ENCODE results near the gene EFR3B.

DNA sequence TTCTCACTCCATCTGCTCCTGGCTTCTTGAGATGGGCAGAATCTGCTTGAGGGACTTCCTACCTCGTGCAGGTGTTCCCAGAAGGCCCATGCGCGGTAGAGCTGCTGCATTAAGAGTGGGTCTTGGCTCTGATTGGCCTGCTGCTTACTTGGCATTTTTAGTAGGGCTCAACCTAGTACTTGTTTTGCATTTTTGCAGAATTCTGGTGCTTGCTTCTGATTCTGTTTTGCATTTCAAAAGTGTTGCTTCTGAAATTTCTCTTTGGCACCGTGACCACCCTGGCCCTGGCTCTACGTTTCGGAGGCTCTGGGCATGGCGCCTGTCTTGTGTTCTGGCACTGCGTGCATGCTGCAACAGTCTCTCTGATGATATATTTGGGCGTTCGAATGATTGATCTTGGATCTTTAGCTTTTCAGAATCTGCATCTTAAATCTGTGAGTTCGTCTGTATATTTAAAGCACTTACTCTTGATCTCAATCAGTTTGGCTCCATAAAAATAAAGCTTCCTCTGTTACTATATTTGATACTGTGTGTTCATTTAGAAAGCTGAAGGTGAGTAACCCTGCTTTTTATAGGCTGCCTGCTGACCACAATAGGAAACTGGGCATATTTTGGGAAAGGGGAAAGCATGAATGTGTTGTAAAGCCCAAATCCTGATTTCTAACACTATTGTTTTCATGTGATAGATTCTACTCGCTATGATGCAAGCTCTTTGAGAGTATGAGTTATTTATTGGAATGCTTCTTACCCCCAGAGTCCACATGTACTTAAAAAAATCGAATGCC lies 22.2 kb downstream of the EFR3B start:
- TF ChIP-seq, protein P1, sequence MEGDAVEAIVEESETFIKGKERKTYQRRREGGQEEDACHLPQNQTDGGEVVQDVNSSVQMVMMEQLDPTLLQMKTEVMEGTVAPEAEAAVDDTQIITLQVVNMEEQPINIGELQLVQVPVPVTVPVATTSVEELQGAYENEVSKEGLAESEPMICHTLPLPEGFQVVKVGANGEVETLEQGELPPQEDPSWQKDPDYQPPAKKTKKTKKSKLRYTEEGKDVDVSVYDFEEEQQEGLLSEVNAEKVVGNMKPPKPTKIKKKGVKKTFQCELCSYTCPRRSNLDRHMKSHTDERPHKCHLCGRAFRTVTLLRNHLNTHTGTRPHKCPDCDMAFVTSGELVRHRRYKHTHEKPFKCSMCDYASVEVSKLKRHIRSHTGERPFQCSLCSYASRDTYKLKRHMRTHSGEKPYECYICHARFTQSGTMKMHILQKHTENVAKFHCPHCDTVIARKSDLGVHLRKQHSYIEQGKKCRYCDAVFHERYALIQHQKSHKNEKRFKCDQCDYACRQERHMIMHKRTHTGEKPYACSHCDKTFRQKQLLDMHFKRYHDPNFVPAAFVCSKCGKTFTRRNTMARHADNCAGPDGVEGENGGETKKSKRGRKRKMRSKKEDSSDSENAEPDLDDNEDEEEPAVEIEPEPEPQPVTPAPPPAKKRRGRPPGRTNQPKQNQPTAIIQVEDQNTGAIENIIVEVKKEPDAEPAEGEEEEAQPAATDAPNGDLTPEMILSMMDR (IDR thresholded peaks at IDR 0.05) = no peak
- no peak for TF ChIP-seq POLR2A (IDR thresholded peaks at IDR 0.05)
